Superior temporal gyrus (tissue), 1 donor: ENCODE measurements around the gene MRPS15.

Experiments
- DNase-seq: peaks from one replicate; pipeline ENCODE4 v3.0.0-alpha.2; 2016; ENCODE audit errors: extremely low spot score

Gene MRPS15

GRCh38 chr1:36420409-36420808 is 43.8 kb downstream of the MRPS15 start:
- no peak for DNase-seq

- DNase-seq: no peak
Measured at GRCh38 chr1:36419569-36419968, 44.6 kb downstream of the MRPS15 start.

- no peak for DNase-seq
Measured at GRCh38 chr1:36419140-36419539, 45.0 kb downstream of the MRPS15 start.

- no peak for DNase-seq
Measured at GRCh38 chr1:36417931-36418330, 46.3 kb downstream of the MRPS15 start.

- no peak for DNase-seq
Measured at GRCh38 chr1:36415661-36416326, 48.4 kb downstream of the MRPS15 start.

- no peak for DNase-seq
Measured at GRCh38 chr1:36414384-36414783, 49.8 kb downstream of the MRPS15 start.

GRCh38 chr1:36411674-36412648 is 52.2 kb downstream of the MRPS15 start:
- no peak for DNase-seq

- no peak for DNase-seq
Measured at GRCh38 chr1:36408479-36408878, 55.7 kb downstream of the MRPS15 start.

GRCh38 chr1:36406440-36406839 is 57.7 kb downstream of the MRPS15 start:
- no peak for DNase-seq
